GM21786 (cell line): Measurements from ENCODE around the gene CCT5.
"Not testable (repeated sequence)": the region's sequence is repeated elsewhere in the genome, so short reads cannot be mapped to it uniquely, and the experiment has no call there.

Experiments
- ATAC-seq: cut with Tn5 transposase; IDR thresholded peaks from one replicate; pipeline ENCODE4 v1.9.1; 2021; ENCODE audit not compliant: unreplicated experiment

Gene CCT5

DNA sequence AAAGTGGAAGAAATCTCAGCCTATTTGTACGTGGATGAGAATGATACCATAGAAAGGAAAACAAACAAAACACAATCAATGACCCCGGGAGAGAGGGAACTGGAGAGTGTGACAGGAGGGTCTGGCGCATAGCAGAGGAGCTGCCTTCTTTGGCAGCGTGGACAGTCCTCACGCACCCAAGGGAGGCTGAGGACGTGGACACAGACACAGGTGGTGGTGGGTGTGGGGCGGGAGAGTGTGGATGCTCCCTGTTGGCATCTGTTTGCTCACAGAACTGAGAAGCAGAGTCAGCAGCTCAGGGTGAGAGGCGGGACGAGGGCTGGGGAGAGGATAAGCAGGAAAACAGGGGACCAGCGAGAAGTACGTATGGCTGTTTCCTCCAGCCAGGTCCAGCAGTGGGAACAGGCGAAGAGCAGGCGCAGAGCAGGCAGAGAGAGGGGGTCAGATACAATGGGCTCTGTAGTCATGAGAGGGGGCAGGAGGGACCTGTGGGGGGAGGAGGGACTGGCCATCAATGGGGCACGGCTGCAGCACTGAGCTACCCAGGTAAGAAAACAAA is 47.6 kb downstream of the CCT5 start:
- ATAC-seq: no peak

DNA sequence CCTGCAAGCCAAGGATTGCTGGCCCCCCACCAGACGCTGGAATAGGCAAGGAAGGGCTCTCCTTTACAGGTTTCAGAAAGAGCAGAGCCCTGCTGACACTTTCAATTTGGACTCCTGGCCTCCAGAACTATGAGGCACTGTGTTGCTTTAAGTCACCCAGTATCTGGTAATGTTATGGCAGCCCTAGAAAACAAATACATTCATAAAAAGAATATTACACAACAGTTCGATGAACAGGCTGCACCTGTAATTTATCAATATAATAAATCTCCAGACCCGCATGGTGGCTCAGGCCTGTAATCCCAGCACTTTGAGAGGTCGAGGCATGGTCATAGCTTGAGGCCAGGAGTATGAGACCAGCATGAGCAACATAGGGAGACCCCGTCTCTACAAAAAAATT is 50.2 kb downstream of the CCT5 start:
- ATAC-seq: no peak

DNA sequence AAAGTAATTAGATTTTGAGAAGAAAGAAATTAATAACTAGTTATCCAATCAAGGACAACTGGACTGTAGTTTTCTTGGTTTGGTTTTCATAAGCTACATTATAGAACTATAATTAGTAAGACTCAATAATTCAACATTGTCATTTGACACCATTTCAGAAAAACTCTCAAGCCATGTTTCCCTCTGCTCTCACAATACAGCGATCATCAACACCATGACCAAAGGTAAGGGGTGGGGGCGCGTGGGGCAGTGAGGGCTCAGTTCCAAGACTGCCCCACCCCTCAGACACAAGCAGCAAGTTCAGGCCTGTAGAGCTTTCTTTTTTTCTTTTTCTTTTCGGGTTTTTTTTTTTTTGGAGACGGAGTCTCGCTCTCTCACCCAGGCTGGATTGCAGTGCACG is 51.2 kb downstream of the CCT5 start:
- no peak for ATAC-seq

DNA sequence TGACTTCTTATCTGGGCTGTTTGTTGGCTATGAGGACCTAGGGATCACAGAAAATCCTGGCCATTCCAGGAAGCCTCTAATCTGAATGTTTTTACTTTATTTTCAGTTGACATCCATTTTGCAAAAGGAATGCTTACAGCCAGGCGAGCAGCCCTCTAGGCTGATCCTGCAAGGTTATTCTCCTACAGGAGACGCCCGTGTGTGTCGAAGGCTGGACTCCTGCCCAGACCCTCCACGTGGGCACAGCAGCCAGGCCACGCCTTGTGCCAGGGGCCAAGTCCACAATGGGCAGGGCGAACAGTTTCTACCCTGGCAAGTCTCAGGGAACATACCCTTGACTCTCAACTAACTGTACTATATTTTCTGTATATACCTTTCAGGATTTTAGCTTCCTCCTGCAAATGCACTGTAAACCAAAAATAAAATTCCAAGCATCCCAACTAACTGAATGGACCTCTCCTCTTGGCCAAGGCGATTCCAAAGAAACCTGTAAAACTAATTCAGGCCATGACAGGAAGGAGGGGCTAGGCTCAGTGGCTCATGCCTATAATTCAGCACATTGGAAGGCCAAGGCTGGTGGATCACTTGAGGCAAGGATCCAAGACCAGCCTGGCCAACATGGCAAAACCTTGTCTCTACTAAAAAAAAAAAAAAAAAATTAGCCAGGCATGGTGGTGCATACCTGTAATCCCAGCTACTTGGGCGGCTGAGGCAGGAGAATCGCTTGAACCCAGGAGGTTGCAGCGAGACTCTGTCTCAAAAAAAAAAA is 51.9 kb downstream of the CCT5 start:
- no peak for ATAC-seq

DNA sequence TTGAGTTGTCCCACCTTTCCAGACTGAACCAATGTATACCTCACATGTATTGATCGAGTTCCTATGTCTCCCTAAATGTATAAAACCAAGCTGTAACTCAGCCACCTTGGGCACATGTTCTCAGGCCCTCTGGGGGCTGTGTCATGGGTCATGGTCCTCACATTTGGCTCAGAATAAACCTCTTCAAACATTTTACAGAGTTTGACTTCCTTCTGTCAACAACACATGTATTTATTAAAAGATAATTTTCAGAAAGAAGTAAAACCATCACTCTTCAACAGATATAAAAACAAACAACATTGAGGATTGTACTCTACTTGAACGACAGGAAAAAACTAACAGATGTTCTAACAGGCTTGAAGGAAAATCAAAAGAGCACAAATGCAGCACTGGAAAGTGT is 53.1 kb downstream of the CCT5 start:
- no peak for ATAC-seq

DNA sequence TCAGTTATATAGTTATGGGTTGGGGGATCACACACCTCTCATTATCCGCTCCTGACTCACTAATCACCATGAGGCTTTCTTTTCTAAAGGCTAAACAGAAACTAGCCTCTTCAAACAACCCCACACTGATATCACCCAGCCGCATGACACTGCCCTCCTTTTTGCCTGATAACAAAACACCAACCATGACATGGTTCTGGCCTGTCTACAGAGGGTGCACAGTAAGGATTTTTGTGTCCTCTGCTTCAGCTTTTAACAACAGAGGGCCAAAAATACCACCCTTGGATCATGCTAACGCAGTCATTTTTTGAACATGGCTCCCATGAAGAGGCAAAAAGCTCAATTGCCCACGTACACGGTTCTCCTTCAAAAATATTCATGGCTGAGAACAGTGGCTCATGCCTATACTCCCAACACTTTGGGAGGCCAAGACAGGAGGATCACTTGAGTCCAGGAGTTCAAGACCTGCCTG is 53.7 kb downstream of the CCT5 start:
- ATAC-seq: no peak

DNA sequence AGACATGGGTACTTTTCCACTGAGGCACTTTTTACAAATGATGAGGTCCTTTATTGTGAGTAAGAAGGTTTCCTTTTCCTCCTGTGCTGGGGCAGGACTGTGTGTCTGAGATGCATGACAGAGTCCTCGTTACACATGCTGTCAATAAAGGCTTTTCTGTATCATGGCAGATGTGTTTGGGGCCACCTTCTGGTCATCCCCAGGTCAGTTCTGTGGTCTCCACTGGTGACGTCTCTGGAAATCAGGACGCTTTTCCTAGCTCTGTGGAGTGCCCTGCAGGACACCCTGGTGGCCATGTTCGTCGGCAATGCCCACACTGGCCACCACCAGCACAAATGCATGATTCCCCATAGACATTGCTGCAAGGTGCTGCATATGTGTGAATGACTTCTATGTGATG is 54.9 kb downstream of the CCT5 start:
- ATAC-seq: no peak

DNA sequence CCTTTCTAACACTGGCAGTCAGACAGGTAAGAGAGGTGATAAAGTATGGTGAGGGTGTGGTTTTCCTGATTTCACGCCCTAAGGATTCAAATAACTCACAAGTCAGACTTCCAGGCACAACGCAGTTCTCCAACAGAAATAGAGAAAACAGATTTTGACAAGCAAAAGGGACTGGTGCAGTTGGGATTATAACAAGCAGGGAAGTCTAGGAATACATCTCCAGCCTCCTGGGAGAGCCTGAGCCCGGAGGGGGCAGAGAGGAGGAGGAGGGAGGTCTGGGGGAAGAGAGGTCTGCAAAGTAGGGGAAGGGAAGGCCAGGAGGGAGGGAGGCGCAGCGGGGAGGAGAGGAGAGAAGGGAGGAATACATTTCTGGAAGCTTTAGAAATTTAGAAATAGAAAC is 56.0 kb downstream of the CCT5 start:
- no peak for ATAC-seq

DNA sequence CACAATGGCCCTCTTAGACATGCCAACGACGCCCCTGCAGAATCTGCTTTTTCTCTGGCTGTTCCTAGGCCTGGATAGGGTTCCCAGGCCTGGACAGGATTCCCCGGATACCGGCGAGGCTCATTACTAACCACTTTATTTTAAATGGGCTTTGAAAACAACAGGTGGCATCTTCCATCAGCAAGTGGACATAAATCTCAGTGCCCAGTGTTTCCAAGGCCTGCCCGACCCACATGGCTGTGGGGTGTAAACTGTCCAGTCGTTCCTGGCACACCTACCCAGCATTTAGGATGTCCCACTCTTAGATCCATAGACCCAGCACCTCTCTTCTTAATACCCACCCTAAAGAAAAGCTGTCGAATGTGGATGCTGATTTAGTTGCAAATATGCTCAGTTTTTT is 56.7 kb downstream of the CCT5 start:
- ATAC-seq: no peak

DNA sequence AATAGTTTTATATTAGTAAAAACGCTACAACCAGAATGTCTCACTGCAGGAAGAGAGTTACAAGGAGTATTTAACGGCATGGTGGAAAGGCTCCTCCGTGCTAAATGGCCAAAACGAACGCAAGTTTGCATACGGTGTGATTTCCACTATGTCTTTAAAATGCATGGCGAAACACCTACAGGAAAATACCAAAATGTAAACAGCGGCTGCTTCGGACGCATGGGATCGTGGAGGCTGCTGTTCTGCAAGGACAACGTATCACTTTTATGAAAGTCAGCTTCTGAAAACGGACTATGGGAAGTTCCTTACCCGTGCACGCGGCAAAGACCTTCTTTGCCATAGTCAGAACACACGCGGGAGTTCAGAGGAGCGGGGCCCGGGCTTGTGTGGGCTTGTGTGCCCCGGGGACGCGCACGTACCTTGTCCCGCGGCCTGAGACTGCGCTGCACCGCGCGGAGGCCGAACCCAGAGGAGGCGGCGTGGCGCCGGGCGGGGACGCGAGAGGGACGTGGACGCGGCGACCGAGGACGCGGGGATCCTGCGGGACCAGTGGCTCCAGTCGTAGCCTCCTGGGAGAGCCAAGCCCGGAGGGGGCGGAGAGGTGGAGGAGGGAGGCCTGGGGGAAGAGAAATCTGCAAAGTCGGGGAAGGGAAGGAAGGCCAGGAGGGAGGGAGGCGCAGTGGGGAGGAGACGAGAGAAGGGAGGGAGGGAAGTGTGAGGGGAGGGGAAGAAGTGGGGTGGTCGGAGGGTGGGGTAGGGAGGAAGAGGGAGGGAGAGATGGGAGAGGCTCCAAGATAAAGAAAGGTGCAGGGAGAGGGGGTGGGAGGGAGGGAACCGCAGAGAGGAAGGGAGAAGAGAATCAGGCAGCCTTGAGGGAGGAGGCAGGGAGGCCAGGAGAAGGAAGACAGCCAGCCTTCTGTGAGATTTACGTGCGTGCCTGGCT is 57.4 kb downstream of the CCT5 start, which contains the start of gene CMBL:
CMBL (minus strand) TSS at position 697 of the 943 bp plus-strand sequence. CDS start 17,140 bp downstream, outside the sequence.
- ATAC-seq: peak; percentile 72

DNA sequence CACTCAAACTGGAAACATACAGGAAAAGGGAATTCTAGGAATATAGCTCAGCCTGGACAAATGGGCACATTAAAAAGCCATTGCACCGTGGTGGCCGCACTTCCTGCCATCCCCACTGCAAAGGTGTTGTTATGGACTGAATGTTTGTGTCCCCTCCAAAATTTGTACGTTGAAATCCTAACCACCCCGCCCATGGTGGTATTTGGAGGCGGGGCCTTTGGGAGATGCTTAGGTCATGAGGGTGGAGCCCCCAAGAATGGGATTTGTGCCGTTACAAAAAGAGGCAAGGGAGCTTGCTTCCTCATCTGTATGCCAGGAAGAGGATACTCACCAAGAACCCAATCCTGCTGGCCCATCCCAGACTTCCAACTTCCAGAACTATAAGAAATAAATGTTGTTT is 58.8 kb downstream of the CCT5 start:
- ATAC-seq: no peak

DNA sequence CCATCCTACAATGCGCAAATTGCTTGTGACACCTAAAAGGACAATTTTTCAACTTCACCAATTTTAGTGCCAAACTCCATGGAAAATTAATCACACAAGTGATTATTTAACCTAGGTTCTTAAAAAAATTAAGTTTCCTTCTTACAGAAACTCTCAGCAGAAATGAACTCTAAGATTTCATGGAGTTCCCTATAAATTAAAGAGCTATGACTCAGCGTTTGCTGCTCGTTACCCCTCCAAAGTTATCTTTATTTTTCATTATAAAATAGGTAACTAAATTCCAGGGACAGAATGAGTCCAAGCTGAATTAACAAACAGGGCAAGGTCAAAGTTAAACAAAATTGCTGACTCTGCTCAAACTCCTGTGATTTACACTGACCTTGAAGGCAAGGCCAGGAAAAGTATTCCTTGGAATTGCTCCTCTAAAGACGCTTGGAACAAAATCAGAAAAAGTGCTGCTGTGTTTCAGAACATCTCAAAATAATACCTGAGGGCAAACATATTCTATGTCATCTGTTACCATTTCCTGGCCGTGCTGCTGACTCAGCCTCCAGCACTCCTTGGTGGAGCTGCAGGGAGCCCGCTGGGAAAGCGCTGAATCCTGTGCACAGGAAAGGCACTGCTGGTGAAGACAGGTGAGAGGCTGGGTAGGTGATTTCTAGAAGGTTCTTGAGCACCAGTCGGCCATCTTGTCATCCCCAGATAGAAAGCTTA is 60.1 kb downstream of the CCT5 start:
- ATAC-seq: no peak

DNA sequence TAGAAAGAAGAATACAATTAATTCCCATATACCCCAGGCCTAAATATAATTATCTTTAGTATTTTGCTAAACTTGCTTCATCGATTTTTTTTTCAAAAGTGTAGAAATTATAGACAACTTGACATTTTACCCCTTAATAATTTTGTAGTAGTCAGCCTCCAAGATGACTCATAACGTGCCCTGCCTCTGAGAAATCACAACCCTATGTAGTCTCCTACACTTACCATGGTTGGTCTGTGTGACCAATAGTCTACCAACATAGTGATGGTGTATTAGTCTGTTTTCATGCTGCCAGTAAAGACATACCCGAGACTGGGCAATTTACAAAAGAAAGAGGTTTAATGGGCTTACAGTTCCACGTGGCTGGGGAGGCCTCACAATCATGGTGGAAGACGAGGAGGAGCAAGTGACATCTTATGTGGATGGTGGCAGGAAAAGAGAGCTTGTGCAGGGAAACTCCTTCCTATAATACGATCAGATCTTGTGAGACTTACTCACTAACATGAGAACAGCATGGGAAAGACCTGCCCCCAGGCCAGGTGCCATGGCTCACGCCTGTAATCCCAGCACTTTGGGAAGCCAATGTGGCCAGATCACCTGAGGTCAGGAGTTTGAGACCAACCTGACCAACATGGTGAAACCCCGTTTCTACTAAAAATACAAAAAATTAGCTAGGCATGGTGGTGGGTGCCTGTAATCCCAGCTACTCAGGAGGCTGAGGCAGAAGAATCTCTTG is 60.9 kb downstream of the CCT5 start:
- not testable (repeated sequence) for ATAC-seq

DNA sequence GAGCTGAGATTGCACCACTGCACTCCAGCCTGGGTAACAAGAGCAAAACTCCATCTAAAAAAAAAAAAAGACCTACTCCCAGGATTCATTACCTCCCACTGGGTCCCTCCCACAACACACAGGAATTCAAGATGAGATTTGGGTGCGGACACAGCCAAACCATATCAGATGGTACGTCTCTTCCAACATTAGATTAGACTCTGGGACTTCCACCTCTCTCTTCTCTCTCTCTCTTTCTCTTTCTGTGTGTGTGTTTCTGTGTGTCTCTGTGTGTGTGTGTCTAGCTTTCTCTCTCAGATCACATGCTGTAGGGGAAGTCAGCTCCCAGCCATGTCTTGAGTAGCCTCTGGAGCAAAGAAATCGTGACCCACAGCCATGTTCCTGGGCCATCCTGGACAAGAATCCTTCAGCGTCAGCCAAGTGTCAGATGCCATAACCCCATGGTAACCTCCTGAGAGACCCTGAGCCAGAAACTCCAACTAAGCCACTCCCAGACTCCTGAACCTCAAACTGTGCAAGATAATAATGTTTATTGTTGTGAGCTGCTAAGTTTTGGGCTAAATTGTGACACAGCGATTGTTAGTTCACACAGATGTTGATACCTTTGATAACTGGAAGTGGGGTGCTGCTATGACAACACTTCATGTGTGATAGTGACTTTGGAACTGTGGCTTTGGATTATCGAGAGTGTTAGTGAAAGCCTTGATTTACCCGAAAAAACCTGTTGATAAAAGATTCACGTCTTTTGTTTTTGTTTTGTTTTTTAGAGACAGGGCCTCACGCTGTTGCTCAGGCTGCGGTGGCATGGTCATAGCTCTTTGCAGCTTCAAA is 61.7 kb downstream of the CCT5 start:
- no peak for ATAC-seq

DNA sequence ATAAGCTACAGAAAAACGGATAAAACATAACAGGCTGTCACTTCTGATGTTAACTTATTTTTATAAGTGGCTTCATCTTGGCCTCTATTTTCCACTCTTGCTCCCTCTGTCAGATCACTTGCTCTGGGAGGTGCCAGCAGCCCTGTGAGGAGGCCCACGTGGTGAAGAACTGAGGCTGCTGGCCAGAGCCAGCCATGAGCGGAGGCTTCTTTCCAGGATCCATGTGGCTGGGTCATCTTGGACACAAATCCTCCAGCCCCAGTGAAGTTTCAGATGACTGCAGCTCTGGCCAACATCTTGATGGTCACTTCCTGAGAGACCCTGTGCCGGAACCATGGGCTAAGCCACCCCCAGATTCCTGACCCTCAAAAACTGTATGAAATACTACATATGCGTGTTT is 65.1 kb downstream of the CCT5 start:
- ATAC-seq: no peak
